ENCODE measurements around the gene RYR3.
"Not testable (repeated sequence)": the region's sequence is repeated elsewhere in the genome, so short reads cannot be mapped to it uniquely, and the experiment has no call there.

The RYR3 gene

DNA sequence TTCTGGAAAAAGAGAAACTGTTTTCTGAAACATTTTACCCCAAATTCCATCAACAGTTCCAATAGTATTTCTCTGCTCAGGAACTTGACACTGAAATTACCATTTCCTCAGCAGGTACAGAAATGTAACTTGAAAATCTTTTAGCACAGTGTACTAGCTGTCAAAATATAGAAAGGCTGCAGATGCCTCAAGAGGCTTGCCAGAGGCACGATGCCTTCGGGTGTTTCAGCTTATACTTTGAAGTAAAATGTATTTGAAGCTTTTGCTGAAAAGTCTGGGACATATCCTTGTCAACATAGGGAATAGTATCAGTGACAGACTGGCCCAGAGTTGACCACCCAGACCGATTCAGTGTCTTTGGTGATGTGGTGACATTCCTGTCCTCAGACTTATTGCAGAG is 503.1 kb downstream of the RYR3 start:
- Histone ChIP-seq H3K79me1 (ENCODE audit: low read depth, low read length) (no peaks in the 10 kb centered on the region), H2AK5ac (ENCODE audit: low read depth, low read length) (no peak overlapping the region), H3K27ac (replicated peaks; ENCODE audit: low read length) (no peak overlapping the region), H3K4me3 (ENCODE audit: low read length in 2 of 2) (no peak overlapping the region), H4K91ac (ENCODE audit: low read depth, low read length, poor library complexity) (no peak overlapping the region), H3K18ac (ENCODE audit: low read length) (no peak overlapping the region), H3K36me3 (replicated peaks in 1 of 2; ENCODE audit: control insufficient read depth in 2 of 2, insufficient read depth in 2 of 2, low read length in 2 of 2) (no peaks in the 10 kb centered on the region), H3K9me3 (replicated peaks in 1 of 2; ENCODE audit: control insufficient read depth in 2 of 2, insufficient read depth in 1 of 2, low read depth in 1 of 2, low read length in 2 of 2) (peaks cover 2% of the 10 kb centered on the region in 2 donors), H3K23ac (ENCODE audit: low read depth, low read length, poor library complexity) (no peak overlapping the region), H3K4me1 (ENCODE audit: control insufficient read depth in 2 of 2, insufficient read depth in 1 of 2, low read depth in 1 of 2, low read length in 2 of 2) (no peaks in the 10 kb centered on the region), H2BK5ac (ENCODE audit: low read length) (no peak overlapping the region), H3K27me3 (ENCODE audit: control insufficient read depth in 3 of 3, insufficient read depth in 3 of 3, low read depth in 1 of 3, low read length in 3 of 3) (no peaks in the 10 kb centered on the region), H2AFZ (ENCODE audit: low read length) (no peak overlapping the region), H3K14ac (ENCODE audit: low read length) (no peak overlapping the region), H2BK12ac (ENCODE audit: low read length) (no peak overlapping the region), H4K8ac (ENCODE audit: low read depth, low read length) (no peak overlapping the region), H2BK120ac (ENCODE audit: low read depth, low read length) (no peak overlapping the region), H2BK15ac (ENCODE audit: low read length) (no peak overlapping the region), H3K9ac (ENCODE audit: low read depth, low read length, poor library complexity) (no peak overlapping the region), H3K4me2 (ENCODE audit: insufficient read depth, low read length, poor library complexity, severe bottlenecking) (no peak overlapping the region), H3K4ac (ENCODE audit: low read length) (no peak overlapping the region)
- no peak for DNase-seq (ENCODE audit: low spot score)
- WGBS, 2 donors (ENCODE audit: extremely low coverage in 2 of 2, insufficient read length in 2 of 2, insufficient replicate concordance in 1 of 2) = no CpG with 5 or more reads among the region's 3 CpGs

DNA sequence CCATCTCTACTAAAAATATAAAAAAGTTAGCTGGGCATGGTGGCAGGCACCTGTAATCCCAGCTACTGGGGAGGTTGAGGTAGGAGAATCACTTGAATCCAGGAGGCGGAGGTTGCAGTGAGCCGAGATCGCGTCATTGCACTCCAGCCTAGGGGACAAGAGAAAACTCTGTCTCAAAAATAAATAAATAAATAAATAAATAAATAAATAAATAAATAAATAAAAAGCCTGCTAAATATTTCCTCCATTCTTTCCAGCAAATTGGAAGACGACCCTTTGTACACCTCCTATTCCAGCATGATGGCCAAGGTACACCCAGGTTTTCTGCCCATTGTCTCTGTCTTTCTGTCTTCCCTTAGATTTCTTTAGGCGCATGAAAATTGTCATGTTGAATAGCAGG is 508.7 kb downstream of the RYR3 start:
- DNase-seq (ENCODE audit: low spot score); H4K8ac ChIP-seq (ENCODE audit: low read depth, low read length); H4K91ac ChIP-seq (ENCODE audit: low read depth, low read length, poor library complexity); H2BK120ac ChIP-seq (ENCODE audit: low read depth, low read length); H2BK15ac ChIP-seq (ENCODE audit: low read length); H3K36me3 ChIP-seq (replicated peaks in 1 of 2; ENCODE audit: control insufficient read depth in 2 of 2, insufficient read depth in 2 of 2, low read length in 2 of 2); H3K79me1 ChIP-seq (ENCODE audit: low read depth, low read length); H3K4me2 ChIP-seq (ENCODE audit: insufficient read depth, low read length, poor library complexity, severe bottlenecking); H3K4ac ChIP-seq (ENCODE audit: low read length); H3K4me1 ChIP-seq (ENCODE audit: control insufficient read depth in 2 of 2, insufficient read depth in 1 of 2, low read depth in 1 of 2, low read length in 2 of 2); H3K9me3 ChIP-seq (replicated peaks in 1 of 2; ENCODE audit: control insufficient read depth in 2 of 2, insufficient read depth in 1 of 2, low read depth in 1 of 2, low read length in 2 of 2); H2AK5ac ChIP-seq (ENCODE audit: low read depth, low read length); H3K9ac ChIP-seq (ENCODE audit: low read depth, low read length, poor library complexity); H3K27me3 ChIP-seq (ENCODE audit: control insufficient read depth in 3 of 3, insufficient read depth in 3 of 3, low read depth in 1 of 3, low read length in 3 of 3); H2BK5ac ChIP-seq (ENCODE audit: low read length); H2AFZ ChIP-seq (ENCODE audit: low read length); H3K27ac ChIP-seq (replicated peaks; ENCODE audit: low read length); H3K4me3 ChIP-seq (ENCODE audit: low read length in 2 of 2); H2BK12ac ChIP-seq (ENCODE audit: low read length); H3K14ac ChIP-seq (ENCODE audit: low read length); H3K18ac ChIP-seq (ENCODE audit: low read length); H3K23ac ChIP-seq (ENCODE audit: low read depth, low read length, poor library complexity): not testable (repeated sequence)
- WGBS, 2 donors (ENCODE audit: extremely low coverage in 2 of 2, insufficient read length in 2 of 2, insufficient replicate concordance in 1 of 2) = no CpG with 5 or more reads among the region's 6 CpGs

DNA sequence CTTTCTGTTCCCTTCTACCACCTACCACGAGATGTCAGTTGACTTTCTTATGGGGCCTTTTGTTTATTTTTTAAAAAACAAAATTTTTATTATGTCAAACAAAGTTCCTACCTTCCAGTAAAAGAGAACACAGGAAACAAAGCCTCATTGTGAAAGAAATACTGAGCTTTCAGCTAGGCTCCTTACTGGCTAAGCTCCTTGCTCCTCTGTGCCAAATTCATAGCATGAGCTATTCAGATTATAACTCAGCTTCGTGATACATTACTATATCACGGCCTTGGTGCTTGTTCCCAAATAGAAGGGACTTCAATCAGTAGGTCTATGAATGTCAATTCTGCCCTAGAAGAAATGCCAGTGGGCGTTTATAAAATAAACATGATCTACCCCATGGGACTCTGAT is 511.7 kb downstream of the RYR3 start:
- Histone ChIP-seq H3K9ac (ENCODE audit: low read depth, low read length, poor library complexity) (no peak overlapping the region), H3K4me1 (ENCODE audit: control insufficient read depth in 2 of 2, insufficient read depth in 1 of 2, low read depth in 1 of 2, low read length in 2 of 2) (no peaks in the 10 kb centered on the region), H3K27ac (replicated peaks; ENCODE audit: low read length) (no peak overlapping the region), H3K4ac (ENCODE audit: low read length) (no peak overlapping the region), H3K4me3 (ENCODE audit: low read length in 2 of 2) (no peak overlapping the region), H2BK120ac (ENCODE audit: low read depth, low read length) (no peak overlapping the region), H2BK5ac (ENCODE audit: low read length) (no peak overlapping the region), H2AK5ac (ENCODE audit: low read depth, low read length) (no peak overlapping the region), H2BK12ac (ENCODE audit: low read length) (no peak overlapping the region), H3K27me3 (ENCODE audit: control insufficient read depth in 3 of 3, insufficient read depth in 3 of 3, low read depth in 1 of 3, low read length in 3 of 3) (no peaks in the 10 kb centered on the region), H3K4me2 (ENCODE audit: insufficient read depth, low read length, poor library complexity, severe bottlenecking) (no peak overlapping the region), H3K18ac (ENCODE audit: low read length) (no peak overlapping the region), H4K8ac (ENCODE audit: low read depth, low read length) (no peak overlapping the region), H2BK15ac (ENCODE audit: low read length) (no peak overlapping the region), H3K14ac (ENCODE audit: low read length) (no peak overlapping the region), H3K79me1 (ENCODE audit: low read depth, low read length) (no peaks in the 10 kb centered on the region), H3K23ac (ENCODE audit: low read depth, low read length, poor library complexity) (no peak overlapping the region), H2AFZ (ENCODE audit: low read length) (no peak overlapping the region), H3K9me3 (replicated peaks in 1 of 2; ENCODE audit: control insufficient read depth in 2 of 2, insufficient read depth in 1 of 2, low read depth in 1 of 2, low read length in 2 of 2) (no peaks in the 10 kb centered on the region), H3K36me3 (replicated peaks in 1 of 2; ENCODE audit: control insufficient read depth in 2 of 2, insufficient read depth in 2 of 2, low read length in 2 of 2) (no peaks in the 10 kb centered on the region), H4K91ac (ENCODE audit: low read depth, low read length, poor library complexity) (no peak overlapping the region)
- DNase-seq (ENCODE audit: low spot score) = no peak
- WGBS, 2 donors (ENCODE audit: extremely low coverage in 2 of 2, insufficient read length in 2 of 2, insufficient replicate concordance in 1 of 2) = no CpG with 5 or more reads among the region's 4 CpGs

- Histone ChIP-seq H3K18ac (ENCODE audit: low read length) (no peak overlapping the region), H3K4ac (ENCODE audit: low read length) (no peak overlapping the region), H2BK12ac (ENCODE audit: low read length) (no peak overlapping the region), H3K27ac (replicated peaks; ENCODE audit: low read length) (no peak overlapping the region), H3K9ac (ENCODE audit: low read depth, low read length, poor library complexity) (no peak overlapping the region), H3K4me1 (ENCODE audit: control insufficient read depth in 2 of 2, insufficient read depth in 1 of 2, low read depth in 1 of 2, low read length in 2 of 2) (no peaks in the 10 kb centered on the region), H3K36me3 (replicated peaks in 1 of 2; ENCODE audit: control insufficient read depth in 2 of 2, insufficient read depth in 2 of 2, low read length in 2 of 2) (no peaks in the 10 kb centered on the region), H2AFZ (ENCODE audit: low read length) (no peak overlapping the region), H3K23ac (ENCODE audit: low read depth, low read length, poor library complexity) (no peak overlapping the region), H3K4me2 (ENCODE audit: insufficient read depth, low read length, poor library complexity, severe bottlenecking) (no peak overlapping the region), H3K27me3 (ENCODE audit: control insufficient read depth in 3 of 3, insufficient read depth in 3 of 3, low read depth in 1 of 3, low read length in 3 of 3) (no peaks in the 10 kb centered on the region), H3K79me1 (ENCODE audit: low read depth, low read length) (no peaks in the 10 kb centered on the region), H2BK15ac (ENCODE audit: low read length) (no peak overlapping the region), H4K91ac (ENCODE audit: low read depth, low read length, poor library complexity) (no peak overlapping the region), H2AK5ac (ENCODE audit: low read depth, low read length) (no peak overlapping the region), H3K14ac (ENCODE audit: low read length) (no peak overlapping the region), H4K8ac (ENCODE audit: low read depth, low read length) (no peak overlapping the region), H3K4me3 (ENCODE audit: low read length in 2 of 2) (no peak overlapping the region), H2BK120ac (ENCODE audit: low read depth, low read length) (no peak overlapping the region), H2BK5ac (ENCODE audit: low read length) (no peak overlapping the region), H3K9me3 (replicated peaks in 1 of 2; ENCODE audit: control insufficient read depth in 2 of 2, insufficient read depth in 1 of 2, low read depth in 1 of 2, low read length in 2 of 2) (no peaks in the 10 kb centered on the region)
- WGBS, 2 donors (ENCODE audit: extremely low coverage in 2 of 2, insufficient read length in 2 of 2, insufficient replicate concordance in 1 of 2) = no CpG with 5 or more reads among the region's 3 CpGs
- no peak for DNase-seq (ENCODE audit: low spot score)
These were observed 512.4 kb downstream of the RYR3 start for GRCh38 chr15:33823119-33823518.

Measured in neuronal stem cell (in vitro differentiated cells).